ENCODE results near the gene SNRNP27.

GRCh38 chr2:69948963-69949645 is 55.3 kb downstream of the SNRNP27 start:
- no peak for TF ChIP-seq CTCF (IDR thresholded peaks at IDR 0.05; ENCODE audit: low read depth, low read length)
- no peak for TF ChIP-seq EZH2phosphoT487 (IDR thresholded peaks at IDR 0.05; ENCODE audit: low read depth)
